ENCODE results near the gene TRAM2. TPM values are rescaled to one million over a fixed set of nuclear protein-coding genes. Genes with fewer than 3 reads are reported as not detected.
A peak's percentile ranks its signal among the peaks of the same experiment; 100 is the strongest.

TRAM2 gene
- total and polyA plus RNA-seq, 9 of the 15 experiments (the other 6 are each of a cell fraction or from before 2014, with no cell fraction given): 2.6 to 13.3 (median 8.9) TPM

- peak; percentile 42 for TF ChIP-seq RBBP5 (IDR thresholded peaks at IDR 0.05; ENCODE audit: borderline replicate concordance, insufficient read depth, low read length, poor library complexity, severe bottlenecking)
- TF ChIP-seq, protein P1, sequence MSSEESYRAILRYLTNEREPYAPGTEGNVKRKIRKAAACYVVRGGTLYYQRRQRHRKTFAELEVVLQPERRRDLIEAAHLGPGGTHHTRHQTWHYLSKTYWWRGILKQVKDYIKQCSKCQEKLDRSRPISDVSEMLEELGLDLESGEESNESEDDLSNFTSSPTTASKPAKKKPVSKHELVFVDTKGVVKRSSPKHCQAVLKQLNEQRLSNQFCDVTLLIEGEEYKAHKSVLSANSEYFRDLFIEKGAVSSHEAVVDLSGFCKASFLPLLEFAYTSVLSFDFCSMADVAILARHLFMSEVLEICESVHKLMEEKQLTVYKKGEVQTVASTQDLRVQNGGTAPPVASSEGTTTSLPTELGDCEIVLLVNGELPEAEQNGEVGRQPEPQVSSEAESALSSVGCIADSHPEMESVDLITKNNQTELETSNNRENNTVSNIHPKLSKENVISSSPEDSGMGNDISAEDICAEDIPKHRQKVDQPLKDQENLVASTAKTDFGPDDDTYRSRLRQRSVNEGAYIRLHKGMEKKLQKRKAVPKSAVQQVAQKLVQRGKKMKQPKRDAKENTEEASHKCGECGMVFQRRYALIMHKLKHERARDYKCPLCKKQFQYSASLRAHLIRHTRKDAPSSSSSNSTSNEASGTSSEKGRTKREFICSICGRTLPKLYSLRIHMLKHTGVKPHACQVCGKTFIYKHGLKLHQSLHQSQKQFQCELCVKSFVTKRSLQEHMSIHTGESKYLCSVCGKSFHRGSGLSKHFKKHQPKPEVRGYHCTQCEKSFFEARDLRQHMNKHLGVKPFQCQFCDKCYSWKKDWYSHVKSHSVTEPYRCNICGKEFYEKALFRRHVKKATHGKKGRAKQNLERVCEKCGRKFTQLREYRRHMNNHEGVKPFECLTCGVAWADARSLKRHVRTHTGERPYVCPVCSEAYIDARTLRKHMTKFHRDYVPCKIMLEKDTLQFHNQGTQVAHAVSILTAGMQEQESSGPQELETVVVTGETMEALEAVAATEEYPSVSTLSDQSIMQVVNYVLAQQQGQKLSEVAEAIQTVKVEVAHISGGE (CRISPR knock-in tag; IDR thresholded peaks at IDR 0.05): no peak
- peak; percentile 88; the same call in 1 of the 2 replicates for TF ChIP-seq SMARCE1 (IDR thresholded peaks at IDR 0.05)
- TF ChIP-seq JUND (IDR thresholded peaks at IDR 0.05; ENCODE audit: borderline replicate concordance, low read depth, low read length): peak; percentile 83
- peak; percentile 82 for TF ChIP-seq JUND (tag; IDR thresholded peaks at IDR 0.05; ENCODE audit: borderline replicate concordance, low read depth, low read length)
- TF ChIP-seq MTA1 (IDR thresholded peaks at IDR 0.05; ENCODE audit: borderline replicate concordance): peak; percentile 51; the same call in 1 of the 2 replicates
- no peak for TF ChIP-seq ZNF668 (CRISPR knock-in tag; IDR thresholded peaks at IDR 0.05)
- no peak for TF ChIP-seq SMAD3 (CRISPR knock-in tag; conservative IDR thresholded peaks at IDR 0.05)
- TF ChIP-seq, protein P2, sequence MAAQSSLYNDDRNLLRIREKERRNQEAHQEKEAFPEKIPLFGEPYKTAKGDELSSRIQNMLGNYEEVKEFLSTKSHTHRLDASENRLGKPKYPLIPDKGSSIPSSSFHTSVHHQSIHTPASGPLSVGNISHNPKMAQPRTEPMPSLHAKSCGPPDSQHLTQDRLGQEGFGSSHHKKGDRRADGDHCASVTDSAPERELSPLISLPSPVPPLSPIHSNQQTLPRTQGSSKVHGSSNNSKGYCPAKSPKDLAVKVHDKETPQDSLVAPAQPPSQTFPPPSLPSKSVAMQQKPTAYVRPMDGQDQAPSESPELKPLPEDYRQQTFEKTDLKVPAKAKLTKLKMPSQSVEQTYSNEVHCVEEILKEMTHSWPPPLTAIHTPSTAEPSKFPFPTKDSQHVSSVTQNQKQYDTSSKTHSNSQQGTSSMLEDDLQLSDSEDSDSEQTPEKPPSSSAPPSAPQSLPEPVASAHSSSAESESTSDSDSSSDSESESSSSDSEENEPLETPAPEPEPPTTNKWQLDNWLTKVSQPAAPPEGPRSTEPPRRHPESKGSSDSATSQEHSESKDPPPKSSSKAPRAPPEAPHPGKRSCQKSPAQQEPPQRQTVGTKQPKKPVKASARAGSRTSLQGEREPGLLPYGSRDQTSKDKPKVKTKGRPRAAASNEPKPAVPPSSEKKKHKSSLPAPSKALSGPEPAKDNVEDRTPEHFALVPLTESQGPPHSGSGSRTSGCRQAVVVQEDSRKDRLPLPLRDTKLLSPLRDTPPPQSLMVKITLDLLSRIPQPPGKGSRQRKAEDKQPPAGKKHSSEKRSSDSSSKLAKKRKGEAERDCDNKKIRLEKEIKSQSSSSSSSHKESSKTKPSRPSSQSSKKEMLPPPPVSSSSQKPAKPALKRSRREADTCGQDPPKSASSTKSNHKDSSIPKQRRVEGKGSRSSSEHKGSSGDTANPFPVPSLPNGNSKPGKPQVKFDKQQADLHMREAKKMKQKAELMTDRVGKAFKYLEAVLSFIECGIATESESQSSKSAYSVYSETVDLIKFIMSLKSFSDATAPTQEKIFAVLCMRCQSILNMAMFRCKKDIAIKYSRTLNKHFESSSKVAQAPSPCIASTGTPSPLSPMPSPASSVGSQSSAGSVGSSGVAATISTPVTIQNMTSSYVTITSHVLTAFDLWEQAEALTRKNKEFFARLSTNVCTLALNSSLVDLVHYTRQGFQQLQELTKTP (IDR thresholded peaks at IDR 0.05; ENCODE audit: low read depth in 1 of 2, partially characterized antibody in 2 of 2): peak in 1 of 2 experiments; percentile 86
- no peak for TF ChIP-seq ZNF584 (CRISPR knock-in tag; IDR thresholded peaks at IDR 0.05; ENCODE audit: low read depth)
- peak; percentile 68 for TF ChIP-seq GATA2 (CRISPR knock-in tag; IDR thresholded peaks at IDR 0.05)
- TF ChIP-seq NKRF (IDR thresholded peaks at IDR 0.05; ENCODE audit: borderline replicate concordance): no peak
- TF ChIP-seq ATF3 (IDR thresholded peaks at IDR 0.05): peak; percentile 93
- TF ChIP-seq ATF3 (CRISPR knock-in tag; conservative IDR thresholded peaks at IDR 0.05): no peak; the same call in 1 of the 2 replicates
These were observed 93.8 kb downstream of the TRAM2 start (continued) for GRCh38 chr6:52482903-52483670.
